GM23338 (cell line): ENCODE measurements around the gene EXOC6B. TPM values are rescaled to one million over a fixed set of nuclear protein-coding genes. Genes with fewer than 3 reads are reported as not detected.
A peak's percentile ranks its signal among the peaks of the same experiment; 100 is the strongest.

Experiments used
- ATAC-seq: fragments of 200-7000 bp; cut with Tn5 transposase; 3 replicates; pipeline ENCODE4 v1.9.1; 2020
- DNase-seq: peaks from one replicate; pipeline ENCODE4 v3.0.0-alpha.2; 2015; ENCODE audit warnings: low spot score
- H2AFZ ChIP-seq: fragments of 200-600 bp; sonication (generic); 2 replicates; pipeline ENCODE4 v1.8.0; 2016; ENCODE audit warnings: antibody characterized with exemption, mild to moderate bottlenecking, moderate library complexity
- H3F3A ChIP-seq: fragments of 200-600 bp; sonication (generic); replicated peaks from 2 replicates; pipeline ENCODE4 v1.8.0; 2017; ENCODE audit warnings: antibody characterized with exemption, mixed run types, low read depth
- H3K27ac ChIP-seq: fragments of 200-600 bp; sonication (generic); 2 replicates; pipeline ENCODE4 v1.6.1; 2016; ENCODE audit warnings: low read depth
- H3K27me3 ChIP-seq: fragments of 200-600 bp; sonication (generic); 2 replicates; pipeline ENCODE4 v1.8.0; 2016; ENCODE audit warnings: mild to moderate bottlenecking, mixed run types, moderate library complexity; ENCODE audit not compliant: insufficient read depth
- H3K36me3 ChIP-seq: fragments of 200-600 bp; sonication (generic); 2 replicates; pipeline ENCODE4 v1.8.0; 2016; ENCODE audit warnings: mild to moderate bottlenecking; ENCODE audit not compliant: insufficient read depth
- H3K4me1 ChIP-seq: fragments of 200-600 bp; sonication (generic); 2 replicates; pipeline ENCODE4 v1.8.0; 2016; ENCODE audit warnings: mild to moderate bottlenecking, moderate library complexity; ENCODE audit not compliant: insufficient read depth
- H3K4me2 ChIP-seq: fragments of 200-600 bp; sonication (generic); 2 replicates; pipeline ENCODE4 v1.7.1; 2017; ENCODE audit warnings: mixed run types
- H3K4me3 ChIP-seq: fragments of 200-600 bp; sonication (generic); 2 replicates; pipeline ENCODE4 v1.6.1; 2016; ENCODE audit warnings: mixed run types
- H3K79me2 ChIP-seq: fragments of 200-600 bp; sonication (generic); replicated peaks from 2 replicates; pipeline ENCODE4 v1.8.0; 2017; ENCODE audit warnings: mild to moderate bottlenecking; ENCODE audit not compliant: insufficient read depth
- H3K9me2 ChIP-seq: fragments of 200-600 bp; sonication (generic); 2 replicates; pipeline ENCODE4 v1.8.0; 2017; ENCODE audit not compliant: insufficient read depth
- H4K20me1 ChIP-seq: fragments of 200-600 bp; sonication (generic); replicated peaks from 2 replicates; pipeline ENCODE4 v1.8.0; 2017; ENCODE audit warnings: mild to moderate bottlenecking; ENCODE audit not compliant: insufficient read depth
- H3K27ac Mint-ChIP-seq: 2 replicates; pipeline ENCODE4 v1.8.0; 2020; ENCODE audit warnings: inconsistent platforms, mild to moderate bottlenecking, moderate library complexity, mixed read lengths
- H3K27me3 Mint-ChIP-seq: 3 replicates; pipeline ENCODE4 v1.8.0; 2022; ENCODE audit warnings: low read depth, mild to moderate bottlenecking, moderate library complexity, mixed read lengths, inconsistent platforms; ENCODE audit not compliant: insufficient read depth, poor library complexity
- H3K36me3 Mint-ChIP-seq: 3 replicates; pipeline ENCODE4 v1.8.0; 2021; ENCODE audit warnings: low read depth, mild to moderate bottlenecking, inconsistent platforms, moderate library complexity, mixed read lengths
- H3K4me1 Mint-ChIP-seq: 3 replicates; pipeline ENCODE4 v1.8.0; 2020; ENCODE audit warnings: mild to moderate bottlenecking, inconsistent platforms, mixed read lengths
- H3K4me3 Mint-ChIP-seq: 3 replicates; pipeline ENCODE4 v1.8.0; 2021; ENCODE audit warnings: moderate library complexity, mild to moderate bottlenecking, inconsistent platforms, mixed read lengths
- H3K9me3 Mint-ChIP-seq: 3 replicates; pipeline ENCODE4 v1.8.0; 2020; ENCODE audit warnings: moderate library complexity, mild to moderate bottlenecking, inconsistent platforms, mixed read lengths
- CREB1 ChIP-seq: fragments of 250-450 bp; sonication (Bioruptor Pico); IDR thresholded peaks from 2 replicates; pipeline ENCODE4 v1.5.0; 2020; ENCODE audit warnings: low read depth, mild to moderate bottlenecking, moderate library complexity
- CTCF ChIP-seq, 2 experiments: fragments of 200-600 bp in 1 of 2; sonication (generic) in 1 of 2; conservative IDR thresholded peaks; 2 replicates each; pipeline versions ENCODE4 v1.5.1 to v1.6.1; 2016 to 2017; ENCODE audit warnings: antibody characterized with exemption in 2 of 2, low read depth in 2 of 2, mild to moderate bottlenecking in 2 of 2, moderate library complexity in 1 of 2
- ETS1 ChIP-seq: IDR thresholded peaks from 2 replicates; pipeline ENCODE4 v1.6.1; 2016; ENCODE audit warnings: antibody characterized with exemption
- EZH2 ChIP-seq: fragments of 200-600 bp; sonication (generic); IDR thresholded peaks from one replicate; pipeline ENCODE4 v1.8.0; 2017; ENCODE audit warnings: antibody characterized with exemption, mild to moderate bottlenecking, low read depth; ENCODE audit not compliant: unreplicated experiment
- EZH2phosphoT487 ChIP-seq: fragments of 200-600 bp; sonication (generic); IDR thresholded peaks from one replicate; pipeline ENCODE4 v1.8.1; 2018; ENCODE audit warnings: antibody characterized with exemption; ENCODE audit not compliant: unreplicated experiment
- JUNB ChIP-seq: IDR thresholded peaks from one replicate; pipeline ENCODE4 v1.6.1; 2016; ENCODE audit warnings: antibody characterized with exemption; ENCODE audit not compliant: unreplicated experiment
- NANOG ChIP-seq: IDR thresholded peaks from 2 replicates; pipeline ENCODE4 v1.6.1; 2016; ENCODE audit warnings: antibody characterized with exemption, borderline replicate concordance
- STAT1 ChIP-seq: IDR thresholded peaks from one replicate; pipeline ENCODE4 v1.6.1; 2016; ENCODE audit warnings: antibody characterized with exemption; ENCODE audit not compliant: unreplicated experiment
- ZNF114 ChIP-seq: fragments of 250-450 bp; sonication (Bioruptor Pico); IDR thresholded peaks from 2 replicates; pipeline ENCODE4 v1.5.0; 2020; ENCODE audit warnings: mild to moderate bottlenecking, moderate library complexity
- ZNF331 ChIP-seq: fragments of 250-450 bp; sonication (Bioruptor Pico); IDR thresholded peaks from 2 replicates; pipeline ENCODE4 v1.5.0; 2020; ENCODE audit warnings: low read depth, mild to moderate bottlenecking, moderate library complexity
- polyA plus RNA-seq: library from polyadenylated mRNA; unstranded; fragments of >200 nt; fragmentation: Nextera tagmentation; extraction: Ambion mirVana; gene quantifications from 2 replicates; pipeline ENCODE4 v1.2.1, GENCODE V29; 2016
- total RNA-seq: library from RNA; depleted of rRNA; stranded (reverse); fragments of >200 nt; shearing (Covaris generic); gene quantifications from 2 replicates; pipeline ENCODE4 v1.2.3, GENCODE V29; 2014

The EXOC6B gene
- total and polyA plus RNA-seq, 2 experiments from 2014 or later = 7.2 to 45.9 TPM

- TF ChIP-seq ZNF114 (CRISPR knock-in tag) = no peak
- no peak for TF ChIP-seq EZH2phosphoT487
- TF ChIP-seq STAT1 = no peak
- no peak for TF ChIP-seq JUNB
- no peak for TF ChIP-seq ZNF331 (CRISPR knock-in tag)
- TF ChIP-seq ETS1 = no peak
- no peak for TF ChIP-seq CTCF (conservative IDR thresholded peaks at IDR 0.05; ENCODE audit: low read depth in 2 of 2)
Observed at GRCh38 chr2:72630767-72631166, 195.1 kb downstream of the EXOC6B start (continued).

- Histone ChIP-seq H3K27ac (no peak overlapping the region), H3K4me1 (peaks cover 10% of the 10 kb centered on the region), H3K36me3 (no peaks in the 10 kb centered on the region), H3K79me2 (no peaks in the 10 kb centered on the region), H2AFZ (no peak overlapping the region), H3K4me2 (no peak overlapping the region), H3K9me2 (no peaks in the 10 kb centered on the region), H3F3A (no peaks in the 10 kb centered on the region), H3K27me3 (no peaks in the 10 kb centered on the region), H3K4me3 (no peak overlapping the region), H4K20me1 (no peaks in the 10 kb centered on the region; the same call in 1 of the 2 replicates)
- Mint-ChIP-seq H3K27ac (no peak overlapping the region), H3K27me3 (no peaks in the 10 kb centered on the region), H3K4me3 (no peak overlapping the region), H3K9me3 (no peaks in the 10 kb centered on the region), H3K4me1 (peaks cover 12% of the 10 kb centered on the region; the same call in 2 of the 3 replicates), H3K36me3 (no peaks in the 10 kb centered on the region)
- DNase-seq = no peak
- TF ChIP-seq CREB1 (CRISPR knock-in tag) (no peak), EZH2phosphoT487 (no peak), EZH2 (no peak)
- ATAC-seq = no peak
Observed at GRCh38 chr2:72629062-72629461, 196.8 kb downstream of the EXOC6B start.

GRCh38 chr2:72627083-72627482, 198.8 kb downstream of the EXOC6B start:
- Histone ChIP-seq H3K79me2 (no peaks in the 10 kb centered on the region), H3K4me1 (peaks cover 10% of the 10 kb centered on the region), H4K20me1 (no peaks in the 10 kb centered on the region; the same call in 1 of the 2 replicates), H3K36me3 (no peaks in the 10 kb centered on the region), H3K27me3 (no peaks in the 10 kb centered on the region), H3K4me2 (peak overlapping the region; percentile 31; the same call in 1 of the 2 replicates), H2AFZ (no peak overlapping the region), H3K4me3 (no peak overlapping the region), H3K9me2 (no peaks in the 10 kb centered on the region), H3K27ac (no peak overlapping the region), H3F3A (no peaks in the 10 kb centered on the region)
- no peaks in the 10 kb centered on the region for H3K9me3 Mint-ChIP-seq
- no peak overlapping the region for H3K4me3 Mint-ChIP-seq
- H3K4me1 Mint-ChIP-seq = peaks cover 12% of the 10 kb centered on the region; the same call in 2 of the 3 replicates
- H3K27ac Mint-ChIP-seq = no peak overlapping the region
- no peak for ATAC-seq
- no peak for DNase-seq
- H3K27me3 Mint-ChIP-seq = no peaks in the 10 kb centered on the region
- no peaks in the 10 kb centered on the region for H3K36me3 Mint-ChIP-seq
- TF ChIP-seq NANOG (no peak), ETS1 (no peak), CTCF (conservative IDR thresholded peaks at IDR 0.05; ENCODE audit: low read depth in 2 of 2) (no peak)
